Activated CD4-positive, CD25-positive, alpha-beta regulatory T cell (primary cell): ENCODE data around the gene B4GALT6.

ENCODE experiments used
- DNase-seq, 4 experiments: peaks; one replicate each; lab custom pipeline; 2025; lab: John Stamatoyannopoulos, UW

Gene B4GALT6

DNA sequence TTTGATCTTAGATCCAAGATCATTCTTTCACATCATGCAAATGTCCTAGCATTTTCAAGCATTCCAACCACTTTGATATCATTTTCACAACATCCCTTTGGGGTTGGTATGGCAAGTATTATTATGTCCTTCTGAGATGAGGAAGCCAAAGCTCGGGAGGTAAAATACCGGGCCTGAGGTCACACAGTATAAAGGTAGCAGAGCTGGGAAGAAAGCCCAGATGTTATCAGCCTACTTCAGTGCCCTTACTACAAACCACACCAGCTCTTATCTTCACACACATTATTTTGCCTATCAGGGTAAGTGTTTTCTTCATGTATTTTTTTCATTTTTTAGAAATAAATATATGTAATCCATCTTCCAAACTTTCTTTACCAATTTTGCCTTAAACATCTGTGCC is 4.2 kb upstream of the B4GALT6 start:
- DNase-seq, result no peak

DNA sequence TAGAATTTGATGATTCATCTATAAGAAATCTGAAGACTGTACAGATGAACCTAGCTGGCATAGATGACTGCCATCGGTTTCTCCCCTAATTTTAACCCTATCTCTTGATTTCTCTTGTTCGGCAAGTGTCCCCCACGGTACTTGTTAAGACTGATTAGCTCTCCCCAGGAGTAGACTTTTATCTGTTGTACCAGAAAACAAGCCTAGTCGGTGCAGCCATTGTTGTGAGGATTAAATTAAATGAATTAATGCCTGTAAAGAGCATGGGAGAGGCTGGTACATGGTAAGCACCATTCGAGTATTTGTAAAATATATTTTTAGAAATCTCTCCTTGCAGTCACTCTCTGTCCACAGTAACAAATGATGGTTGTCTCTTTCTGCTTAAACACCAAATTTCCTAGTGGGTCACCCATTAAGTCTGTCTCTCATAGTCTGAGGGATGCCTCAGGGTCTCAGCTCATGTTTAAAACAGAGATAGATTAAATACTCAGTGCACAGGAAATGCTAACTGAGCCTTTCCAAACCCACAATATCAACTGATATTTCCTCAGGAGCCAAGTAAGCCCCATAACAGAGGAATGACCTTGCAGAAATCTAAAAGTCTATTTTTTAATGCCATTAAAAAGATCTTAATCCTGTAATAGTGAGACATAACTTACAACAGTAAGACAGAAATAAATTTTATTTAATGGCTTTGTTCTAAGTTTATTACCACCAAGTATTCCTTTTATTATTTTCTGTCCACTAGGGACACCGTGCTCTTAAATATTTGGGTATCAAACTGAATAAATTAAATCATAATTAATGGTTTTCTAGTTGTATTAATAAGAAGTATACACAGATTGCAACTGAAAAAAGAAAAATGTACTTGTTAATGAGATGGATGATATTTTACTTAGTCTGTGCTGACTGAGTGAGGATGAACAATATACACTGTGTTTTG is 2.9 kb upstream of the B4GALT6 start:
- DNase-seq, result no peak

DNA sequence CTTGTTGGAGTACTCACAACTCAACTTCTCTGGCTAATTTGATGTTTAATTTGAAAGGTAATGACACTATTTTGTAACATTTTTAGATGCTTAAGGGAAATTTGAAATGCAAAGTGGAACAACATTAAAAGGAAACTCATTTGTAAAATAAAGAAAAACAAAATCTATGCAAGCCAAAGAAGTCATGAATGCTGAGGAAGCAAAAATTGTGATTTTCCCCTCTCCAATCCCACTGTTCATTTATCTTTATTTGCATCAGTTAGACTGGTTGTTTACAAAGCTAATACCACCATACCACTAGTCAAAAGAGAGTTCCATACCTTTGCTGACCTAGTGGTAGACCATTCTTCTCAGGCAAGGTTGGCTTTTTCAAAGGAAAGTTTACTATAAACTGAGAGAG is 2.2 kb upstream of the B4GALT6 start:
- DNase-seq, result no peak

DNA sequence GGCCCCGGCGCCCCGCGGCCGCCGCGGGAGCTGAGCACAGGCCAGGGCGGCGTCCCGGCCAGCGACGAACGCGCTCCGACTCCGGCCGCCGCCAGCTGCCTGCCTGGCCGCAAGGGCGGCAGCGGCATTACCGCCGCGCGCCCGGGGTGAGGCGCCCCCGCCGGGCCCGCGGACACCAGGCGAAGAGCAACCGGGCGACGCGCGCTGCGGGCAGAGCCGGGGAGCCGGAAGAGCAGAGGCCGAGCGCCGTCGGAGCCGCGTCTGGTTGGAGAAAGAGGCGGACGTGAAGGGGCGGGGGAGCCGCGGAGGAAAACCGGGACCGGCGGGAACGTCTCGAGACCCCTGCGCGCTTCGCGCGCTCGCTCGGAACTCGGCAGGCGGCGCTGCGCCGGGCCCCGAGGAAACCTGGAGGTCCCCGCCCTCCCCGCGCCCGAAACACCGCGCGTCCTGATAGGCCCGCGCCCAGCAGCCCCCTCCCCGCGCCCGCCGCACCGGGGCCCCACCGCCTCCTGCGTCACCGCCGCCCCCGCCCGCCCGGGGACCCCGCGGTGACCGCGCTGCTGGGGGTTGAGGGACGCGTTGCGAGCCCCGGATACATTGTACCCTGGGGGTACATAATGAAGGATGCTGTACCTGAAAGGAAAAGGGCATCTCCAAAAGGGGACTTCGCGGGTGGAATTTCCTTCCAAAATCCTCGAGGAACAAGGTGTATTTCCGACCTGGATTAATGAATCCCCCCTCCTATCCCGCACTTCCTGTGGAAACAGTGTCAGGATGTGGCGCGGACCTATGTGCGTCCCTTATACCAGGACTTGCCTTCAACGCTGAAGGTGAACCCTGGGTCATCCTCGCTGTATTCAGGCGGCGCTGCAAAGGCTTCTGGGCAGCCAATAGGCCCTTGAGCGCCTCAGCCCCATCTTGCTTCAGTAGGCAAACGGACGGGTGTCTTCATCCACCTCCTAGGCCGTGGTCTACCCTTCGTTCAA is 1.0 kb upstream of the B4GALT6 start:
- DNase-seq, result peak in 1 of 4 experiments; percentile 4

DNA sequence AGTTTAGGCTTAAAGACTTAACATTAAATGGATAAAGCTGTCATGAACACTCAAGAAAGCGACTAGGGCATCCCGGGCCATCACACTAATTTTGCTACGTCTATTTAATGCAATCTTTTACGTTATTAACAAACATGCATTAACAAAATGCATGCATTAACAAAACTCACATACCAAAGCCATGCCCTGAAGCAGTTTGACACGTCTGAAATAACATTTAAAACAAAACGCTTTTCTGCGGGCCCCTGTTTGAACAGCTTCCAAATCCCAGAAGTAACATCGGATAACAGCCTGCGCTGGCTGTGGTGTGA is 458 bp downstream of the B4GALT6 start:
- DNase-seq, result no peak

DNA sequence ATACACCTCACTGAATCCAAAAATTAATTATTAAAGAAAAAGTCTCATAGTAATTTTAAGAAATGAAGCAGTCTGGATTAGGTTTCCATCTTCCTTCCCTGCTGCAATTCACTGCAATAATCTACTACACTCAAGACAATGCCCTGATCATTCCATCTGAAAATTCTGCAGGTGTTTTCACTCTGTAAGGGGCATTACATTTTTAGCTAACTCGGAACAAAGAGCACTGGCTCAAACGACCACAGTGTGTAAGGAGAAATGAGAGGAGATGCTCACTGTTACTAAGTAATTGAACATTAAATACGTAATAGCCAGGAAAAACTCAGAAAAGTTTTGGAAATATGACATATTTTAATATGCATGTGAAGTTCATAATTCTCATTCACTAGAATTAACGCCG is 1.3 kb downstream of the B4GALT6 start:
- DNase-seq, result no peak

DNA sequence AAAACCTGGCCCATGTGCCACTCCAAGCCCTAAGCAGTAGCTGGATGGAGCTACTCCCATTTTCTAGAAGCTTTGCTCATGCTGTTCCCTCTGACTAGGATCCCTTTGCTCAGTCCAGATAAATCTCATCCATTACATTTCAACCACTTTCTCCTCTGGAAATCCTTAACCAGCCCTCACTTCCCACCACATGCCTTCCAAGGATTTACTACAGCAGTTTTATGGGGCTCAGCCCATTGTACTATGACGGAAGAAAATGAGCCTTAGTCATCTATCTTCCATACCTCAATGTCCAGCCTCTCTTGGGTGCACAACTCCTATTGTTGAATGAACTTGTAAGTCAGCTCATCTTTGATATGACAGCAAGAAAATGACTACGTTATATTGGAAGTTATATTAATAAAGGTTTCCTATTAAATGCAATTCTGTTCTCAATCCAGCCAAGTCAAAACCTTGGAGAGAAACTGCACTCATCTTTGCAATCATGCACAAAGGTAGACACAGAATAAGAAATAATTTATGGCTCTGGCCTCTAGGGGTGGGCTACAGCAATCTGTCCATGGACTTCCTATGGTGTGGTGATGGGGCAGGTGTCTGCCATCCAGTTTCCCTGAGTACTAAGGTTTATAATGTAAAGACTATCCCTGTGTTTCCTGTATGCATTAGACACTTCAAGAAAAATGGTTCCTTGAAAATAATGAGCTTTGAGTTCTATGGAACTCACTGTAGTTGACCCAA is 3.4 kb downstream of the B4GALT6 start:
- no peak for DNase-seq

DNA sequence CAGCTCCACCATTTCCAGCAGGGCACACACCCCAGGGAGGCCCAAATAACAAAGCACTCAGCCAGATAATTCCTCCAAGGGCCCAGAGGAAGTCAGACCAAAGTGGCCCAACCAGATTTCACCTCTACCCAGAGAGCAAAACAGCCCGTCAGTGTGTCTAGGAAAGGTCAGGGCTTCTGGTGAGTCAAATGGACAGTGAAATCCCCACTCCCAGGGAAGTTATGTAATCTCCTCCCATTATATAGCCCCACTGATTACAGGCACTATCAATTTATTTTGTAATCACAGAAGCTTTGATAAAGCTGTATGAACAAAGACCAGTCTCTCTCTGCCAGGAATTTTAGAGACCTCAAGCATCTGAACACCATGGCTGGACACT is 4.0 kb downstream of the B4GALT6 start:
- DNase-seq, result no peak

DNA sequence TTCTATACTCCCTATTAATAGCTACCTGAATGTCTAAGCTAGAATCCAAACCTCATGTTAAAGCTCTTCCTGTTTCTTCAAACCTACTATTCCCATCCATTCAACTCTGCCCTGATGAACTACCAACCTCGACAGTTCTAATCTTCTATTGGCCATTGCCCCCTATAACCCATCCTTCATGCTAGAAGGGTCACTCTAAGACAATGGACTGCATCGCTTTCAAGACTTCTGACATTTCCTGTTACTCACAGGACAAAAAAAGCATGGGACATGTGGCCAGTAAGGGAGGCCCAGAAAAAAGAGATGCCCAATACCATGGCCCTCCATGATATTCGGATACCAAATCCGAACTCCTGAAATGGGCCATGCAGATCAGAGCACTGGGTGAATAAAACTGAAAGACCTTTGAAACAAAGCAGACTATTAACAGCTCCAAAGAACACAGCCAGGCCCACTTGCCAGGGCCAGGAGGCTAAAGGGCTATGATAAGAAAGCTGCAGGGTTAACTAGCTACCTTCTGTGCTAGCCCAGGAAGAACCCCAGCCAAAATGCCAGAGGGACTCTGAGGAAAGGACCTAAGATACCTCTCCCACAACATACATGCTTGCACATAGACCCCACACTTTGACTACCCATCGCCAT is 4.5 kb downstream of the B4GALT6 start:
- no peak for DNase-seq

DNA sequence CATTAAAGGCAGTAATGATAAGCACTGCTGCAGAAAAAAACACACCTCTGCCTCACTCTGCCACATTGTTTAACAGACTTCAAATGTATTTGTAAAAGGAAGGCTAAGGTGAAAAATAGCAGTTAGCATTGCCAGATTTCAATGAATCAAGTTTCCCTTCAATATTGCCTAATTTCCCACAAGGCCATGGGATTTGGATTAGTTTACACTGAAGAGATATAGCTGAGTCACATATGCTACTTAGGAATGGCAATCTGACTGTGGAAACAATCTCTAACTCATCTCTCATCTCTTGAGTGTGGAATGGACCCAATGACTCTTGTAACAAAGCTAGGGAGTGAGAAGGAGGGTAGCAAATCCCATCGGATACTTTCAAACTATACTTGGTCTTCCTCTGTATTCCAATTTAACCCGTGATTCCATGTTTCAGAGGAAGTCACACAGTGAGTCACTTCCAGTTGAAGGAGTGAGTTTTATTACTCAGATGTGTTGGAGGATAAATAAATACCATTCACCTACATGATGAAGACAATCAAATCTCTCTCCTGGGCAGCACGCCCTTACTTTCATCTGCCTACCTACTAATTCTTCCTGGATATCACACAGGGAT is 5.1 kb downstream of the B4GALT6 start:
- no peak for DNase-seq

DNA sequence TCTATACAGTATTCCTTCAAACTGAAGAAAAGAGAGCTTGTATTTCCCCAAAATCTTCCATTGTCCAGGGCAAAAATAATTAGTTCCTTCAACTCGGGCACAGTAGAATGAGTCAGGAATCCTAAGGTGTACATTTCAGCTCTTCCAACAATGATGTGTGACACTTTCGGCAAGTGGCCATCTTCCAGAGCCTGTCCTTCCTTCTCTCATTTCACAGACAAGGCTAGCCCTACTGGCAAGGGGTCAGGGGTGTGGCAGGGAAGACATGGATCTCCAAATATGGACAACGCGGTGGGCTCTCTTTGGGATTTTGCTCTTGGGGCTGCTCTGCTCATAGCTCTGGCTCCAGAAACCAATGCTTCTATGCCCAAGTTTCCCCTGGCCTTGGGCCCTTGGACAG is 6.0 kb downstream of the B4GALT6 start:
- no peak for DNase-seq

DNA sequence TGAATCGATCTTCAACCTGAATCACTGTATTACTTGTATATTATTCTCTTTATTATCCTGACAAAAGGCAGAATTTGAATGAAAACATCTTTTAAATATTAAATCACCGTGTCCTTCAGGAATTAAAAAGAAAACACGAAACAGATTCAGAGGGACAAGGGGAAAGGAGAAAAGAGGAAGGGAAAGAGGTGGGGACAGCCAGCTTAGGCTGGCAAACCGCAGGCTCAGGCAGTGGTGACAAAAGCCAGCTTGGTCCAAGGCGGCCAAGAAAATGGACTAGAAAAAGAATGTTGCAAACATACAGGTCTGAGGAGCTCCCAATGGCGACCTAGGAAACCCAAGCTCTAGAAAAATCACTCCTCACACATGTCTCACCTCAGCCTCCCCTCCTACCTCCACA is 6.8 kb downstream of the B4GALT6 start:
- DNase-seq, result no peak

DNA sequence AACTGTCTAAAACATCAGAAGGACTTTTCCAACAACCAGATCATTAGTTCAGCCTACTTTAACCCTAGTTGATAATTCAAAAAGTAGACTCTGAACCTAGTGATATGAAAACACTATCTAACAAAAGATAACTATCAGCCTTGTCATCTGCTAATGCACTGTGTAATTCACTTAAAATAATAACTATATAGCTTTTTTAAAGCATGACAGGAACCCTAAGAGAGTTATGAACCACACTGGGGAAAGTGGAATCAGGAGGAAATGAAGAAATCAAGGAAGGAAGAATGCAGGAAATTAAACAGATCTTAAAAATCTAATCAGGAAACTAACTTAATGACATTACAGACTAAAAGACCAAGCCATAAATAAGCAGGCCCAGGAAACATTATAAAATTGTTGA is 9.0 kb downstream of the B4GALT6 start:
- no peak for DNase-seq

DNA sequence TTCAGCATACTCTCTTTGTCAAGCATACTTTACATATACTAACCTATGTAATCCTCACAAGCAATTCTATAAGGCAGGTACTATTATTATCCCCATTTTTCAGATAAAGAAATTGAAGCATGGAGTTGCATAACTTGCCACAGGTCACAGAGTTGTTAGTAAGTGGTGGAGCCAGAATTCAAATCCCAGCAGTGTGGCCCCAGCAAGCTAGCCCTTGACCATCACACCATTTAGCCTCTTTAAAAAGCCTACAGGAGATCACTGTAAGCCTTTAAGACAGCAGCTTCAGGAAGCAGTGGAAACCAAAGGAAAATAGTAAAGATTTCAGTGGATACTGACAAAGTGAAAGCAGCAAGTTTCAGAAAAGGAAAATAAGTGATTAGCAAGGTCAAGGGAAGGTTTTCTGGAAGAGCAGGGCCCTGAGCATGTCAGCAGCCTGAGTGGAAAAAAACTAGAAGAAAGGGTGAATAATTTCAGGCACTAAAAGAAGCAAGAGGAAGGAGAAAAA is 11.7 kb downstream of the B4GALT6 start:
- no peak for DNase-seq

DNA sequence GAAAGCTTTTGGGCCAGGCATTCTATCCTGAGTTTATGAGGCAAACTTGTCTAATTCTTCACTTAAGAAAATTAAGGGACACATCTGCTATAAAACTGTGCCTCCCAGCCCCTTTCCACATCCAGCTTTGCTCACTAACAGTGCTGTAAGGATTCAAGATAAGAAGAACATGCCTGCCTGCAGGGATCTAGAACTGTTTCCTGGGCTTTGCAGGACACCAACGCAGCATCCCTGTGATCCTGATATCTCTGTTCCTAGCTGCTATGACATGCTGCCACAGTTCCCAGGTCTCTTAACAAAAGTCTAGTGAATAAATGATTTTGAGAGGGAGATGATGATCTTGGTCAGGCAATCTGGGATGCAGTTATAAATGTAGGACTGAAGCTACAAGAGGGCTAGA is 12.4 kb downstream of the B4GALT6 start:
- DNase-seq, result no peak

DNA sequence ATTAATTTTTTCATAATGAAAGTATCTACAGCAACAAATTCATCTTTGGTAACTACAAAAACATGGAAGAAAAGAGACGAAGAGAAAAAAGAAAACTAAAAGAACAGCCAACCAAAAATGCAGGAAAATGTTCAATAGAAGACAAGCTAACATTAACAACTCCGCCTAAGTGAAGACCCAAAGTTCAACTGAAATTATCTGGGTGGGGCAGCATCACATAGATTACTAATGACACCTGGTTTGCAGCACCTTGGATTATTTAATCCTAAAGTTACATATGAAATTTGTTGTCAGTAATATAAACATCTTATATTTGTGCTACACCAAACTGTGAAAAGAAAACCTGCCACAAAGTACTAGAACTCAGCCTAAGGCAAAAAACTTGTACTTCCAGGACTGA is 14.8 kb downstream of the B4GALT6 start:
- no peak for DNase-seq

DNA sequence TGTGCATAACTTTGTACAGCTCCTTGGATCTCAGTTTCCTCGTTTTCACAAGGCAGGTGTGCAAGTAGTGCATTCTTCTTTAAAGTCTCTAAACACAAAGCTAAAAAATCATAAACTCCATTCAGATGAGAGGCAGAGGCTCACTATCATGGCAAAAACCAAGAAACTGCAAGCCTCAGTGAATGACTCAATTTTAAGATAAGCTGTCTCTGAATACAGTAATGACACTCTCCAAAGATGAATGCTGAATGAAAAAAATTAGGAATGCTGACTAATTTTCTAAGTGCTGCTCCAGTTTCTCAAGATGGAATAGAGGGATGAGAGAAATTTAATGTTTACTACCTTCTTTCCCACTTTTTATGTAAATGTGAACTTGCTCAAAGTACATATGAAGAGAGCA is 17.2 kb downstream of the B4GALT6 start:
- DNase-seq, result no peak

DNA sequence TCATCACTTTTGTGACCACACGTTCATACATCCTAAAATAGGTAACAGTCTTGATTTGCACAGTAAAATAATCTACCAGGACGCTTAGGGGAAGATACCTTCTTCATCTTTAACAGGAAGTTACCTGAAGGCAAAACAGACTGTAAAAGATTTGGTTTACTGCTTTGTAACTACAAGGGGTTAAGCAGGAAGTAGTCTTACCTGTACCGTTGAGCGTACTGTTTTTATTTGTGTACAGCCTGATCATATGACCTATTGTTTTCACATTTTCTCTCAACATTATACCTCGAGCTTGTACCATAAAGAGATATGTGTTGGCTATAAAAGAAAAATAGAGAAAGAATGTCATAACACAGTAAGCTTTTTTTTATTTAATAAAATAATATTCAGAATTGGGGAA is 18.3 kb downstream of the B4GALT6 start:
- DNase-seq, result no peak

DNA sequence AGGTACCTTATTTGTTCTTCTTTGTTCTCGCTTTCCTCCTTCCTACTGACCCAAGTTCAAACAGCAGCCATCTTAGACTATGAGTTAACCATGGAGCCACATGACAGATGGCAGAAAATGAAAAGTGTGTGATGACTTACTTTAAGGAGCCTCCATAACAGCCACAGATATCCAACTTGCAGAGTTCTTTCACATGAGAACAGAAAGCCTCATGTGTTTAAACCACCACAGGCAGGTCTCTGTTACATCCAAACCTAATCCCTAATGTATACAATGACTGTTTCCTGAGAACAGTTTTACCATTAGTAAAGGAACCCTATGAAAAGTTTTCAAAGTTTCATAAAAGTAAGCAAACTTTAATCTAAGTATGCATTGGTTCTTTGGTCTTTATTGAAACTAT is 20.3 kb downstream of the B4GALT6 start:
- DNase-seq, result no peak

DNA sequence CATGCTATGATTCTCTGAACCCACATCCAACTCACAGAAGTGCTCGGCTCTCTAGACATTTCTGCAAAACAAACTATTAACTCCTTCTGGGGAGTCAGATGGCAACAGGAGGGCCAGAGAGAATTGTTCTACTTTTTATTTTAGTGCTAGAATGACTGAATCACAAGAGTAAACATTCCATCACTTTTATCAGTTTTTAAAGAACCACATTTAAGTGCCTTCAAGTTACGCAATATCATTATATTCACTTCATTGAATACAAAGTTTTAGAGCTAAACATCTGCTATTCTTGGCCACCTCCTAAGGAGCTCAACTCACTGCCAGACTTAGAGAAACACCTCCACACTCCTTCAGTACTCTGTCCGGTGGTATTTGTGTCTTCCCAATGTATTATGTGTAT is 22.4 kb downstream of the B4GALT6 start:
- DNase-seq, result no peak

DNA sequence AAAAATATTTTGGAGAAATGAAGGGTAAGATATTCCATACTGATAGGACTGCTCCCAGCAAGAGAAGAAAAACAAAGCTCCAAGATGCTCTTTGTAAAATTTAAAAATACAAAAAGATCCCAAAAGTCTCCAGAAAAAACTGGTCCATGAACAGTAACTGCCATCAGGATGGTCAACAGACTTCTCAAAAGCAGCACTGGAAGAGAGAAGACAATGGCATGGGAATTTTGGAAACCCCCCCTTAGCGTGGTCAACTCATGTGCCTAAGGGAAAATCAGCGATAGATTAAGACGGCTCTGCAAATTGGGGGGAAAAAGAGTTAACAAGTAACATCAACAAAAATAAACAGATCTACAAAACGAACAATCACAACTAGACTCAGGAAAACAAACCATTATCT is 23.6 kb downstream of the B4GALT6 start:
- DNase-seq, result no peak
